K562 (cell line): ENCODE data around the gene PPDPF. TPM values are rescaled to one million over a fixed set of nuclear protein-coding genes. Genes with fewer than 3 reads are reported as not detected.
A peak's percentile ranks its signal among the peaks of the same experiment; 100 is the strongest.

Experiments
- ATAC-seq: fragments of 200-7000 bp; cut with Tn5 transposase; 3 replicates; pipeline ENCODE4 v1.9.1; 2020; ENCODE audit warnings: moderate library complexity
- BruUV-seq: library from RNA; stranded (reverse); fragments of 400-500 nt; replicated peaks from 2 replicates; lab custom pipeline; 2021; lab: Mats Ljungman, UMichigan
- CTCF ChIA-PET: fragments of 300-600 bp; formaldehyde crosslinking; extraction: SDS; loops from one replicate; lab custom pipeline; 2021; ENCODE audit warnings: low intra/inter-chr PET ratio; lab: Yijun Ruan, JAX
- POLR2A ChIA-PET: fragments of 300-600, 350-650 bp; sonication (Branson Sonifier 250); formaldehyde crosslinking; extraction: SDS; loops from one replicate; lab custom pipeline; 2021; ENCODE audit warnings: antibody characterized with exemption, inconsistent platforms; lab: Yijun Ruan, JAX
- DNase-seq, 4 experiments: peaks; one replicate each; pipeline versions ENCODE4 v3.0.0 to v3.0.0-alpha.2; 2011 to 2018; ENCODE audit warnings: low spot score in 3 of 4, mixed read lengths in 3 of 4; ENCODE audit errors: extremely low read depth in 1 of 4
- FAIRE-seq: peaks from 2 replicates; lab custom pipeline; 2011; peaks lifted over from hg19 to GRCh38; lab: Jason Lieb, UNC
- H2AFZ ChIP-seq: 2 replicates; pipeline ENCODE4 v1.6.0; 2011; ENCODE audit warnings: low read depth, low read length, control low read depth, inconsistent platforms
- H3K27ac ChIP-seq: fragments of 200-600 bp; 3 replicates; pipeline ENCODE4 v1.8.0; 2011; ENCODE audit warnings: low read depth, mild to moderate bottlenecking, control low read depth, inconsistent platforms, low read length, moderate library complexity, mixed read lengths; ENCODE audit errors: extremely low read depth
- H3K27me3 ChIP-seq, 2 experiments: fragments of 300-600 bp in 1 of 2; 2 replicates in 1 of 2; 3 replicates in 1 of 2; pipeline versions ENCODE4 v1.6.0 to v1.8.0; 2011; ENCODE audit warnings: inconsistent platforms in 2 of 2, low read length in 2 of 2, mild to moderate bottlenecking in 1 of 2, mixed read lengths in 1 of 2, moderate library complexity in 1 of 2; ENCODE audit not compliant: control insufficient read depth in 2 of 2, insufficient read depth in 2 of 2
- H3K36me3 ChIP-seq: fragments of 300-600 bp; 3 replicates; pipeline ENCODE4 v1.8.0; 2011; ENCODE audit warnings: mild to moderate bottlenecking, low read length, inconsistent platforms; ENCODE audit not compliant: control insufficient read depth, insufficient read depth
- H3K4me1 ChIP-seq, 2 experiments: fragments of 200-600 bp in 1 of 2; replicated peaks in 1 of 2; 2 replicates in 1 of 2; 3 replicates in 1 of 2; pipeline versions ENCODE4 v1.5.1 to v1.8.0; 2011; ENCODE audit warnings: inconsistent platforms in 2 of 2, low read length in 2 of 2, mild to moderate bottlenecking in 1 of 2, mixed read lengths in 1 of 2, moderate library complexity in 1 of 2; ENCODE audit not compliant: control insufficient read depth in 2 of 2, insufficient read depth in 2 of 2
- H3K4me2 ChIP-seq: 2 replicates; pipeline ENCODE4 v1.6.1; 2011; ENCODE audit warnings: low read length, control low read depth, inconsistent platforms, mixed read lengths; ENCODE audit not compliant: insufficient read depth
- H3K4me3 ChIP-seq: fragments of 200-600 bp; sonication (generic), shearing (Covaris generic); 2 replicates; pipeline ENCODE4 v1.5.1; 2016; ENCODE audit warnings: control low read depth, inconsistent platforms
- H3K79me2 ChIP-seq: fragments of 200-600 bp; 3 replicates; pipeline ENCODE4 v1.8.0; 2011; ENCODE audit warnings: low read length, inconsistent platforms; ENCODE audit not compliant: control insufficient read depth, insufficient read depth
- H3K9ac ChIP-seq, 2 experiments: 2 replicates each; pipeline versions ENCODE4 v1.6.0 to v1.6.1; 2011; ENCODE audit warnings: low read depth in 2 of 2, low read length in 2 of 2, control low read depth in 1 of 2, inconsistent platforms in 1 of 2, mild to moderate bottlenecking in 1 of 2, mixed read lengths in 1 of 2; ENCODE audit not compliant: insufficient read depth in 1 of 2
- H3K9me1 ChIP-seq: one replicate; pipeline ENCODE4 v1.6.0; 2011; ENCODE audit warnings: inconsistent platforms, mild to moderate bottlenecking, low read length, moderate library complexity; ENCODE audit not compliant: control insufficient read depth, insufficient read depth
- H3K9me3 ChIP-seq: replicated peaks from 2 replicates; pipeline ENCODE4 v1.5.1; 2011; ENCODE audit warnings: low read depth, low read length, inconsistent platforms; ENCODE audit not compliant: control insufficient read depth, insufficient read depth
- H4K20me1 ChIP-seq: replicated peaks from 2 replicates; pipeline ENCODE4 v1.6.1; 2011; ENCODE audit warnings: low read length, inconsistent platforms, mixed read lengths; ENCODE audit not compliant: control insufficient read depth, insufficient read depth
- HIVEP1 ChIP-seq: fragments of 250-450 bp; sonication (Bioruptor Pico); IDR thresholded peaks from 2 replicates; pipeline ENCODE4 v1.4.0; 2020; ENCODE audit warnings: mild to moderate bottlenecking
- ZBTB7A ChIP-seq: IDR thresholded peaks from 2 replicates; pipeline ENCODE4 v1.6.1; 2011; ENCODE audit warnings: low read depth, mild to moderate bottlenecking, low read length, moderate library complexity, borderline replicate concordance; ENCODE audit not compliant: control insufficient read depth
- WGBS: fragments of 100-300 bp; shearing (Covaris generic); methylation state at CpG from one replicate; pipeline ENCODE4 v1.1.6; 2016; ENCODE audit warnings: low coverage, mixed read lengths; ENCODE audit not compliant: insufficient coverage; ENCODE audit errors: missing lambda C conversion rate; 5-methylcytosine and 5-hydroxymethylcytosine counted together
- in situ Hi-C: fragments of 300-500 bp; cut with MboI; formaldehyde crosslinking; loops from 4 replicates; pipeline ENCODE4 v1.15.0; 2018; ENCODE audit warnings: inconsistent platforms, mixed read lengths
- intact Hi-C: fragments of 100-400 bp; cut with micrococcal nuclease; formaldehyde crosslinking; loops from 2 replicates; pipeline ENCODE4 v1.14.2; 2022
- polyA plus RNA-seq, 8 experiments: library from polyadenylated mRNA; depleted of rRNA in 4 of 8; stranded (reverse) in 5 of 8; unstranded in 3 of 8; fragments of >200 nt; fragmentation: Nextera tagmentation in 2 of 8; fragmentation: Illumina TruSeq in 1 of 8; extraction: Ambion mirVana in 2 of 8; extraction: Trizol in 1 of 8; gene quantifications; 2 replicates each; pipeline versions ENCODE4 v1.2.1 to v1.2.3, GENCODE V29; 2011 to 2014; ENCODE audit warnings: inconsistent platforms in 1 of 8, missing spikeins in 1 of 8
- total RNA-seq, 7 experiments: library from RNA; depleted of rRNA in 6 of 7; stranded (reverse); fragments of >200 nt in 6 of 7; fragmentation: Illumina TruSeq in 2 of 7; extraction: Trizol in 2 of 7; gene quantifications; 2 replicates each; pipeline versions ENCODE4 v1.2.1 to v1.2.3, GENCODE V29; 2011 to 2021; ENCODE audit warnings: low replicate concordance in 1 of 7

The PPDPF gene
- total and polyA plus RNA-seq, 9 of the 15 experiments (the other 6 are each of a cell fraction or from before 2014, with no cell fraction given), result 0.77 to 233 (median 10.5) TPM

DNA sequence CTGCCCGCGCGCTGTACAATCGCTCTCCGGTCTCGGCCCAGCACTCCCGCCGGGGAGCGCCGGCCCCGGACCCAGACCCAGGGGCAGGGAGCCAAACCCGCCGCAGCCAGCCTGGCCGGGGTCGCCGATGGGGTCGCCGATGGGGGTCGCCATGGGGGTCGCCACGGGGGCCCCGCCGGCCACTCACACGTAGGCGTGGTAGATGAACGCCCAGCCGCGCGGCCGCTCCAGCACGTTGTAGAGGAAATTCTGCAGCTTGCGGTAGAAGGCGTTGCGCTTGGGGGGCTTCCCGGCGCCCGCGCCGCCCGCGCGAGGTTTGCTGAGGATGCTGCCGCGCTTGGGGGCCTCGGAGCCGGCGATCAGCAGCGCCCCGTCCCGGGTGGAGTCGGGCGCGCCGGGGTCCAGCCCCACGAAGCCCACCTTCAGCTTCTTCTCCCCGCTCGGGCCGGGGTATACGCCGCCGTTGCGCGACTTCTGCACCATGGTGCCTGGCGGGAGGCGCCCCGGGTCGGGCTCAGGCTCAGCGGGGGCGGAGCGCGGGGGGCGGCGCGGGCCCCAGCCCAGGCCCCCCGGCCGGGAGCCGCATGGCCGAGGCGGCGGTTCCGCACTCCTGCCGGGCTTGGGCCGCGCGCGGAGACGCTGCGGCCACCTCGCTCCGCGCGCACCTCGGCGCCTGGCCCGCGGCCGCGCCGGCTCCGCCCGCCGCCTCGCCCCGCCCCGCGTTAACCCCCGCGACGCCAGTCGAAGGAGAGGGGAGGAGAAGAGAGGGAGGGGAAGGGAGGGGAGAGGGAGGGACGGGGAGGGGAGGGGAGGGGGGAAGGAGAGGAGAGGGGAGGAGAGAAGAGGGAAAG lies 48.4 kb upstream of the PPDPF start, which contains the start of gene KCNQ2:
Gene KCNQ2, minus strand, starts transcription at position 675 of the 851 bp plus-strand sequence. Its CDS starts 192 bp downstream, at position 483.
- CTCF ChIA-PET, result no interaction called here
- no peak for TF ChIP-seq HIVEP1 (CRISPR knock-in tag)
- TF ChIP-seq ZBTB7A, result peak; percentile 49; the same call in 1 of the 2 replicates
- no peaks in the 10 kb centered on the region for H3K79me2 ChIP-seq
- 13% methylated on average over 61 of the region's 111 CpGs for WGBS
- H3K4me1 ChIP-seq, result peaks cover 0 to 30% of the 10 kb centered on the region in 2 experiments; a peak in 2 of 5 replicates
- no peak for FAIRE-seq
- H3K9ac ChIP-seq, result no peak within 1 kb of the TSS
- no peaks in the 10 kb centered on the region for H3K9me1 ChIP-seq
- no peak within 1 kb of the TSS for H2AFZ ChIP-seq
- no peaks in the 10 kb centered on the region for H3K9me3 ChIP-seq
- BruUV-seq, result no TSS peak
- no peak within 1 kb of the TSS for H3K4me2 ChIP-seq
- peaks cover 21% of the 10 kb centered on the region for H4K20me1 ChIP-seq
- intact Hi-C loops (no loop called here), in situ Hi-C loops (no loop called here)
- no peak within 1 kb of the TSS for H3K4me3 ChIP-seq
- peak; percentile 53; the same call in 2 of the 3 replicates for ATAC-seq
- no peak within 1 kb of the TSS for H3K27ac ChIP-seq
- H3K27me3 ChIP-seq, result peaks cover 33 to 84% of the 10 kb centered on the region in 2 experiments
- DNase-seq, result peak in 3 of 4 experiments; percentile 30 to 71 (median 71)
- POLR2A ChIA-PET, result interaction anchor here (0.5 to 1.4 kb wide), 2 partner anchors 9 to 20 kb away, joined by 3 to 6 read pairs; no protein-coding TSS in a partner anchor
- H3K36me3 ChIP-seq, result no peaks in the 10 kb centered on the region
